Esophagus squamous epithelium (tissue), 5 donors: ENCODE data around the gene DOP1B. TPM values are rescaled to one million over a fixed set of nuclear protein-coding genes. Genes with fewer than 3 reads are reported as not detected.

ENCODE experiments used
- DNase-seq: peaks from one replicate; lab custom pipeline; 2025; lab: John Stamatoyannopoulos, UW
- H3K27ac ChIP-seq, 4 donors: fragments of 200-600 bp; sonication (generic); one replicate each; pipeline ENCODE4 v1.5.1; 2016 to 2019; ENCODE audit warnings: mild to moderate bottlenecking in 1 of 4
- H3K27me3 ChIP-seq, 4 donors: fragments of 200-600 bp; sonication (generic); 1 replicate in 3 of 4; 2 replicates in 1 of 4; pipeline versions ENCODE4 v1.5.1 to v1.6.0; 2017 to 2021; ENCODE audit warnings: antibody characterized with exemption in 1 of 4
- H3K36me3 ChIP-seq, 3 donors: fragments of 200-600 bp; sonication (generic); one replicate each; pipeline ENCODE4 v1.5.1; 2016 to 2019
- H3K4me1 ChIP-seq, 3 donors: fragments of 200-600 bp; sonication (generic); one replicate each; pipeline ENCODE4 v1.5.1; 2017 to 2019
- H3K4me3 ChIP-seq, 4 donors: fragments of 200-600 bp; sonication (generic); 1 replicate in 3 of 4; 2 replicates in 1 of 4; pipeline ENCODE4 v1.5.1; 2016 to 2019; ENCODE audit warnings: mild to moderate bottlenecking in 2 of 4, moderate library complexity in 1 of 4
- H3K9me3 ChIP-seq, 3 donors: fragments of 200-600 bp; sonication (generic); one replicate each; pipeline ENCODE4 v1.5.1; 2016 to 2019
- CTCF ChIP-seq, 6 experiments: fragments of 450-650 bp in 4 of 6; fragments of 200-600 bp in 2 of 6; sonication (generic) in 2 of 6; IDR thresholded peaks; one replicate each; pipeline ENCODE4 v1.5.1; 2016 to 2019; ENCODE audit warnings: antibody characterized with exemption in 6 of 6, mild to moderate bottlenecking in 4 of 6, moderate library complexity in 4 of 6
- POLR2A ChIP-seq, 4 donors: fragments of 450-650 bp; IDR thresholded peaks; one replicate each; pipeline ENCODE4 v1.6.1; 2017; ENCODE audit warnings: antibody characterized with exemption in 4 of 4, mild to moderate bottlenecking in 4 of 4, moderate library complexity in 3 of 4
- WGBS, 2 donors: methylation state at CpG; one replicate each; pipeline ENCODE4 v1.1.5; 2018; 5-methylcytosine and 5-hydroxymethylcytosine counted together
- intact Hi-C: fragments of 100-400 bp; cut with DNase I; formaldehyde crosslinking; loops from one replicate; pipeline ENCODE4 v1.15.0; 2022
- total RNA-seq, 4 donors: library from RNA; depleted of rRNA; stranded (reverse); fragments of >200 nt; gene quantifications; one replicate each; pipeline ENCODE4 v1.1.0, GENCODE V29; 2016
- donor health status: DM: yes; HTN: yes; CAD: no.

Gene DOP1B
- total RNA-seq, 4 donors from 2014 or later: 18.5 to 36.7 (median 26.2) TPM

DNA sequence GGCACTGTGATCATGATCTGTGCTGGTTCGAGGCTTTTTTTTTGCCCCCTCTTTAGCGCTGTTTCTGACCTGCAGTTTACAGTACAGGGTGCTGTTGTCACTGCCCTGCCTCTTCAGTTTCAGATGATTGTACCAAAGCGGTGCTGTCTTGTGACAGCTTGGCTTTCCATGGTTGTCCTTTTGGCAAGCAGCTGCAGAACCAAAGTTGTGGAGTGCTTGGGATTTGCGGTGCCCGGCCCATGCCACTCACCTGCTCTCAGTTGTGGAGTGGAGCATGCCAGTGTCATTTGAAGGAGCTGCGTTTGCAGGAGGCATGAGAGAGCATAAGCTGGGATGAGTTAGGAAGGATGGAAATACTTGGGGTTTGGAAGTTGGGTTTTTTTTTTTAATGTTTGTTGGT is 48.4 kb downstream of the DOP1B start:
- Histone ChIP-seq H3K27ac (no peak overlapping the region), H3K27me3 (no peaks in the 10 kb centered on the region), H3K9me3 (no peaks in the 10 kb centered on the region), H3K4me3 (no peak overlapping the region), H3K4me1 (peaks cover 4 to 32% (median 6%) of the 10 kb centered on the region in 3 donors), H3K36me3 (peaks cover 0 to 43% (median 3%) of the 10 kb centered on the region in 3 donors)
- DNase-seq: no peak
- 89 to 93% methylated on average over 4 to 5 of the region's 6 CpGs for WGBS, 2 donors
- intact Hi-C loops: loop anchor here (10.0 kb wide), 1 partner anchor 50 kb away; the partner anchor contains the start of gene DOP1B
- TF ChIP-seq CTCF (IDR thresholded peaks at IDR 0.05) (no peak), POLR2A (IDR thresholded peaks at IDR 0.05) (no peak)

- Histone ChIP-seq H3K4me3 (no peak overlapping the region), H3K27ac (no peak overlapping the region), H3K9me3 (no peaks in the 10 kb centered on the region), H3K4me1 (peaks cover 4 to 42% (median 6%) of the 10 kb centered on the region in 3 donors), H3K36me3 (peaks cover 0 to 37% (median 0%) of the 10 kb centered on the region in 3 donors), H3K27me3 (no peaks in the 10 kb centered on the region)
- no peak for DNase-seq
- TF ChIP-seq CTCF (IDR thresholded peaks at IDR 0.05) (no peak), POLR2A (IDR thresholded peaks at IDR 0.05) (no peak)
- WGBS, 2 donors: 90 to 92% methylated on average over 5 of the region's 5 CpGs
- intact Hi-C loops: loop anchor here (10.0 kb wide), 1 partner anchor 51 kb away; the partner anchor contains the start of gene DOP1B
These were observed 49.3 kb downstream of the DOP1B start for GRCh38 chr21:36205962-36206361.

Other genes starting within 250 kb of the DOP1B start
- 10 to 100 TPM in 3 of 4 donors, 1 to 10 TPM in 1; 9.9 to 30.1 (median 14.6) TPM for gene SETD4, start 96.3 kb upstream of the DOP1B start, total RNA-seq
- 100 to 1,000 TPM; 320 to 932 (median 584) TPM for gene CBR1, start 86.8 kb upstream of the DOP1B start, total RNA-seq
- 100 to 1,000 TPM in 3 of 4 donors, 10 to 100 TPM in 1; 67.3 to 158 (median 122) TPM for gene CBR3, start 21.7 kb upstream of the DOP1B start, total RNA-seq
- gene MORC3, start 163.4 kb downstream of the DOP1B start, total RNA-seq: 10 to 100 TPM; 31.9 to 50.5 (median 43.1) TPM
- gene CHAF1B, start 228.6 kb downstream of the DOP1B start, total RNA-seq: 1 to 10 TPM; 2.4 to 6.6 (median 4.3) TPM